ENCODE results near the gene MAP4K4. TPM values are rescaled to one million over a fixed set of nuclear protein-coding genes. Genes with fewer than 3 reads are reported as not detected.

Gene MAP4K4
- total and polyA plus RNA-seq, 2 experiments from 2014 or later = 59.1 to 84.4 TPM

GRCh38 chr2:101837354-101837753 lies 139.8 kb downstream of the MAP4K4 start:
- Histone ChIP-seq H3K79me2 (peaks cover 12% of the 10 kb centered on the region), H3K4me1 (ENCODE audit: insufficient read depth) (no peaks in the 10 kb centered on the region), H3K36me3 (replicated peaks; ENCODE audit: insufficient read depth, low read depth) (no peaks in the 10 kb centered on the region), H3K9me2 (replicated peaks; ENCODE audit: insufficient read depth) (no peaks in the 10 kb centered on the region), H4K20me1 (ENCODE audit: insufficient read depth, poor library complexity, severe bottlenecking) (no peaks in the 10 kb centered on the region), H2AFZ (no peak overlapping the region), H3K4me2 (no peak overlapping the region), H3K27ac (no peak overlapping the region), H3K27me3 (no peaks in the 10 kb centered on the region), H3K9me3 (ENCODE audit: low read depth) (no peaks in the 10 kb centered on the region), H3K4me3 (no peak overlapping the region)
- no peak for DNase-seq (ENCODE audit: low spot score)
- WGBS (ENCODE audit: low lambda C conversion rate, missing lambda C conversion rate) = 70% methylated on average over 3 of the region's 3 CpGs
- TF ChIP-seq EZH2phosphoT487 (IDR thresholded peaks at IDR 0.05; ENCODE audit: low read depth, severe bottlenecking, unreplicated experiment) (no peak), EZH2 (IDR thresholded peaks at IDR 0.05; ENCODE audit: borderline replicate concordance) (no peak), CTCF (IDR thresholded peaks at IDR 0.05; ENCODE audit: poor library complexity) (no peak)

- no peaks in the 10 kb centered on the region for H3K9me3 ChIP-seq (ENCODE audit: low read depth)
- no peaks in the 10 kb centered on the region for H4K20me1 ChIP-seq (ENCODE audit: insufficient read depth, poor library complexity, severe bottlenecking)
- no peaks in the 10 kb centered on the region for H3K4me1 ChIP-seq (ENCODE audit: insufficient read depth)
- peaks cover 10% of the 10 kb centered on the region for H3K79me2 ChIP-seq
- no peak overlapping the region for H2AFZ ChIP-seq
- H3K36me3 ChIP-seq (replicated peaks; ENCODE audit: insufficient read depth, low read depth) = no peaks in the 10 kb centered on the region
- 93% methylated on average over 5 of the region's 5 CpGs for WGBS (ENCODE audit: low lambda C conversion rate, missing lambda C conversion rate)
- TF ChIP-seq EZH2phosphoT487 (IDR thresholded peaks at IDR 0.05; ENCODE audit: low read depth, severe bottlenecking, unreplicated experiment) = no peak
- TF ChIP-seq CTCF (IDR thresholded peaks at IDR 0.05; ENCODE audit: poor library complexity) = no peak
- TF ChIP-seq EZH2 (IDR thresholded peaks at IDR 0.05; ENCODE audit: borderline replicate concordance) = no peak
- no peak overlapping the region for H3K4me2 ChIP-seq
- H3K9me2 ChIP-seq (replicated peaks; ENCODE audit: insufficient read depth) = no peaks in the 10 kb centered on the region
- H3K27me3 ChIP-seq = no peaks in the 10 kb centered on the region
- no peak overlapping the region for H3K27ac ChIP-seq
- no peak overlapping the region for H3K4me3 ChIP-seq
- no peak for DNase-seq (ENCODE audit: low spot score)
Observed at GRCh38 chr2:101841679-101842327, 144.3 kb downstream of the MAP4K4 start.

GRCh38 chr2:101842471-101842870 lies 145.0 kb downstream of the MAP4K4 start:
- no peak for DNase-seq (ENCODE audit: low spot score)
- TF ChIP-seq CTCF (IDR thresholded peaks at IDR 0.05; ENCODE audit: poor library complexity) (no peak), EZH2 (IDR thresholded peaks at IDR 0.05; ENCODE audit: borderline replicate concordance) (no peak), EZH2phosphoT487 (IDR thresholded peaks at IDR 0.05; ENCODE audit: low read depth, severe bottlenecking, unreplicated experiment) (no peak)
- Histone ChIP-seq H4K20me1 (ENCODE audit: insufficient read depth, poor library complexity, severe bottlenecking) (no peaks in the 10 kb centered on the region), H3K27me3 (no peaks in the 10 kb centered on the region), H3K27ac (no peak overlapping the region), H3K4me2 (no peak overlapping the region), H3K9me3 (ENCODE audit: low read depth) (no peaks in the 10 kb centered on the region), H3K79me2 (peaks cover 10% of the 10 kb centered on the region), H3K9me2 (replicated peaks; ENCODE audit: insufficient read depth) (no peaks in the 10 kb centered on the region), H3K4me3 (no peak overlapping the region), H2AFZ (no peak overlapping the region), H3K4me1 (ENCODE audit: insufficient read depth) (no peaks in the 10 kb centered on the region), H3K36me3 (replicated peaks; ENCODE audit: insufficient read depth, low read depth) (no peaks in the 10 kb centered on the region)
- 96% methylated on average over 1 of the region's 1 CpG for WGBS (ENCODE audit: low lambda C conversion rate, missing lambda C conversion rate)
